SK-N-MC (cell line): Measurements from ENCODE around the gene BRINP3.

Source experiments
- EZH2 ChIP-seq: fragments of 200-600 bp; sonication (generic); IDR thresholded peaks from one replicate; pipeline ENCODE4 v1.6.1; 2017; ENCODE audit warnings: antibody characterized with exemption
- FOXP2 ChIP-seq: optimal IDR thresholded peaks from 2 replicates; pipeline ENCODE3; 2011; ENCODE audit warnings: mild to moderate bottlenecking, moderate library complexity; ENCODE audit not compliant: insufficient read depth; ENCODE audit errors: extremely low read length, control extremely low read depth
- POLR2AphosphoS5 ChIP-seq: IDR thresholded peaks from 2 replicates; pipeline ENCODE4 v1.6.1; 2012; ENCODE audit warnings: mild to moderate bottlenecking, low read depth, low read length, borderline replicate concordance

- no peak for TF ChIP-seq EZH2
- TF ChIP-seq POLR2AphosphoS5, result no peak
- no peak for TF ChIP-seq FOXP2
Observed at GRCh38 chr1:190102757-190103326, 374.8 kb downstream of the BRINP3 start.
